GM21515 (cell line): Measurements from ENCODE around the gene SIX3.

ENCODE experiments used
- ATAC-seq: cut with Tn5 transposase; IDR thresholded peaks from one replicate; pipeline ENCODE4 v1.9.1; 2021; ENCODE audit not compliant: unreplicated experiment

The SIX3 gene

GRCh38 chr2:44941551-44942234, at the start of gene SIX3:
SIX3 (plus strand) TSS chr2:44941702; CDS start chr2:44942105, 403 bp downstream.
- no peak for ATAC-seq

GRCh38 chr2:44894058-44894457, 47.4 kb upstream of the SIX3 start:
- no peak for ATAC-seq

GRCh38 chr2:44895061-44895460, 46.4 kb upstream of the SIX3 start:
- ATAC-seq = no peak

- no peak for ATAC-seq
Measured at GRCh38 chr2:44897406-44897805, 44.1 kb upstream of the SIX3 start.

- ATAC-seq = no peak
Measured at GRCh38 chr2:44902217-44903137, 39.0 kb upstream of the SIX3 start.

GRCh38 chr2:44904578-44904977, 36.9 kb upstream of the SIX3 start:
- ATAC-seq = no peak

GRCh38 chr2:44906972-44907371, 34.5 kb upstream of the SIX3 start:
- ATAC-seq = no peak

- no peak for ATAC-seq
Measured at GRCh38 chr2:44909831-44910230, 31.7 kb upstream of the SIX3 start.

- ATAC-seq = no peak
Measured at GRCh38 chr2:44912660-44913059, 28.8 kb upstream of the SIX3 start.

GRCh38 chr2:44916291-44916690, 25.2 kb upstream of the SIX3 start:
- ATAC-seq = no peak

- no peak for ATAC-seq
Measured at GRCh38 chr2:44918095-44918775, 23.3 kb upstream of the SIX3 start.

- no peak for ATAC-seq
Measured at GRCh38 chr2:44920751-44921150, 20.8 kb upstream of the SIX3 start.

- no peak for ATAC-seq
Measured at GRCh38 chr2:44922776-44923175, 18.7 kb upstream of the SIX3 start.

GRCh38 chr2:44925561-44926136, 15.9 kb upstream of the SIX3 start:
- no peak for ATAC-seq

GRCh38 chr2:44926957-44927356, 14.5 kb upstream of the SIX3 start:
- no peak for ATAC-seq

GRCh38 chr2:44927985-44928482, 13.5 kb upstream of the SIX3 start:
- ATAC-seq = no peak

- ATAC-seq = no peak
Measured at GRCh38 chr2:44928483-44929158, 12.9 kb upstream of the SIX3 start.

- ATAC-seq = no peak
Measured at GRCh38 chr2:44929159-44929734, 12.3 kb upstream of the SIX3 start.

GRCh38 chr2:44929735-44930273, 11.7 kb upstream of the SIX3 start:
- ATAC-seq = no peak
